Endothelial cell of umbilical vein (primary cell): ENCODE data around the gene AXIN2. TPM values are rescaled to one million over a fixed set of nuclear protein-coding genes. Genes with fewer than 3 reads are reported as not detected.

ENCODE experiments used
- BruUV-seq: library from RNA; stranded (reverse); fragments of 400-500 nt; replicated peaks from 2 replicates; lab custom pipeline; 2021; lab: Mats Ljungman, UMichigan
- CTCF ChIA-PET: fragments of 300-600, 350-600 bp; sonication (Branson Sonifier 250); formaldehyde crosslinking; loops from one replicate; lab custom pipeline; 2021; ENCODE audit warnings: antibody characterized with exemption, inconsistent platforms; lab: Charles Lee
- POLR2A ChIA-PET: fragments of 300-600, 350-600 bp; sonication (Branson Sonifier 250); formaldehyde crosslinking; loops from one replicate; lab custom pipeline; 2021; ENCODE audit warnings: antibody characterized with exemption, inconsistent platforms; lab: Charles Lee
- DNase-seq: peaks from one replicate; pipeline ENCODE4 v3.0.0-alpha.2; 2011; ENCODE audit warnings: low read depth, low spot score
- FAIRE-seq: peaks from 2 replicates; lab custom pipeline; 2011; peaks lifted over from hg19 to GRCh38; lab: Jason Lieb, UNC
- H2AFZ ChIP-seq: 2 replicates; pipeline ENCODE4 v1.6.0; 2012; ENCODE audit warnings: low read depth, low read length, control low read depth, inconsistent platforms
- H3K27ac ChIP-seq: 2 replicates; pipeline ENCODE4 v1.5.1; 2011; ENCODE audit warnings: low read depth, mild to moderate bottlenecking, control low read depth, low read length, moderate library complexity; ENCODE audit not compliant: insufficient read depth
- H3K27me3 ChIP-seq, 2 experiments: 2 replicates each; pipeline versions ENCODE4 v1.6.0 to v1.6.1; 2011; ENCODE audit warnings: low read length in 2 of 2, mixed read lengths in 1 of 2; ENCODE audit not compliant: control insufficient read depth in 2 of 2, insufficient read depth in 2 of 2
- H3K36me3 ChIP-seq, 2 experiments: 2 replicates in 1 of 2; 3 replicates in 1 of 2; pipeline ENCODE4 v1.5.1; 2011; ENCODE audit warnings: low read length in 2 of 2, mild to moderate bottlenecking in 1 of 2, moderate library complexity in 1 of 2; ENCODE audit not compliant: control insufficient read depth in 2 of 2, insufficient read depth in 2 of 2; ENCODE audit errors: extremely low read depth in 1 of 2
- H3K4me1 ChIP-seq: 3 replicates; pipeline ENCODE4 v1.5.1; 2011; ENCODE audit warnings: mild to moderate bottlenecking, low read length; ENCODE audit not compliant: control insufficient read depth, insufficient read depth; ENCODE audit errors: extremely low read depth
- H3K4me2 ChIP-seq: 2 replicates; pipeline ENCODE4 v1.6.1; 2011; ENCODE audit warnings: low read length, control low read depth, mixed read lengths; ENCODE audit not compliant: insufficient read depth
- H3K4me3 ChIP-seq, 3 experiments: fragments of 200-600 bp in 1 of 3; sonication (generic), shearing (Covaris generic) in 1 of 3; replicated peaks in 1 of 3; 2 replicates each; pipeline ENCODE4 v1.5.1; 2011 to 2016; ENCODE audit warnings: control low read depth in 3 of 3, low read length in 3 of 3, mild to moderate bottlenecking in 2 of 3, inconsistent platforms in 1 of 3, low read depth in 1 of 3, moderate library complexity in 1 of 3; ENCODE audit not compliant: insufficient read depth in 1 of 3
- H3K79me2 ChIP-seq: 2 replicates; pipeline ENCODE4 v1.6.0; 2012; ENCODE audit warnings: low read length, inconsistent platforms; ENCODE audit not compliant: control insufficient read depth, insufficient read depth
- H3K9ac ChIP-seq: replicated peaks from 2 replicates; pipeline ENCODE3; 2011; ENCODE audit warnings: low read length, control low read depth; ENCODE audit not compliant: insufficient read depth; ENCODE audit errors: extremely low read depth
- H3K9me1 ChIP-seq: replicated peaks from 3 replicates; pipeline ENCODE4 v1.6.0; 2011; ENCODE audit warnings: mild to moderate bottlenecking, low read length; ENCODE audit not compliant: control insufficient read depth, insufficient read depth; ENCODE audit errors: extremely low read depth
- H3K9me3 ChIP-seq: replicated peaks from 2 replicates; pipeline ENCODE4 v1.5.1; 2012; ENCODE audit warnings: low read length, inconsistent platforms; ENCODE audit not compliant: control insufficient read depth, insufficient read depth
- H4K20me1 ChIP-seq: replicated peaks from 2 replicates; pipeline ENCODE3; 2011; ENCODE audit warnings: mild to moderate bottlenecking, low read length; ENCODE audit not compliant: control insufficient read depth, insufficient read depth; ENCODE audit errors: extremely low read depth
- CTCF ChIP-seq, 2 donors: IDR thresholded peaks; 1 replicate in 1 of 2; 2 replicates in 1 of 2; pipeline ENCODE4 v1.5.1; 2011; ENCODE audit warnings: low read length in 2 of 2, mild to moderate bottlenecking in 2 of 2, moderate library complexity in 2 of 2, control low read depth in 1 of 2, inconsistent platforms in 1 of 2, low read depth in 1 of 2; ENCODE audit not compliant: insufficient read depth in 1 of 2; ENCODE audit errors: extremely low read depth in 1 of 2
- EZH2 ChIP-seq: IDR thresholded peaks from 2 replicates; pipeline ENCODE4 v1.6.1; 2012; ENCODE audit warnings: borderline replicate concordance, low read depth, mild to moderate bottlenecking, moderate library complexity, low read length, inconsistent platforms; ENCODE audit not compliant: severe bottlenecking
- FOS ChIP-seq: IDR thresholded peaks from 2 replicates; pipeline ENCODE4 v1.6.1; 2011; ENCODE audit warnings: mild to moderate bottlenecking, low read length, moderate library complexity, borderline replicate concordance; ENCODE audit not compliant: insufficient read depth
- GATA2 ChIP-seq: IDR thresholded peaks from 2 replicates; pipeline ENCODE4 v1.7.0; 2011; ENCODE audit warnings: low read depth, mild to moderate bottlenecking, moderate library complexity, mixed read lengths, low read length; ENCODE audit not compliant: insufficient read length, insufficient read depth
- MAX ChIP-seq: IDR thresholded peaks from 2 replicates; pipeline ENCODE4 v1.6.1; 2011; ENCODE audit not compliant: insufficient read depth, insufficient read length
- MYC ChIP-seq: IDR thresholded peaks from one replicate; pipeline ENCODE4 v1.6.1; 2011; ENCODE audit warnings: mild to moderate bottlenecking, low read depth, low read length
- dilution Hi-C: fragments of 300-500 bp; cut with MboI; formaldehyde crosslinking; loops from one replicate; pipeline ENCODE4 v1.15.0; 2019; ENCODE audit warnings: low sequenced_read_pairs; ENCODE audit not compliant: extremely low pct_ligation_motif_present
- intact Hi-C: fragments of 100-400 bp; cut with micrococcal nuclease; formaldehyde crosslinking; loops from one replicate; pipeline ENCODE4 v1.10.0; 2022
- polyA plus RNA-seq, 4 experiments: library from polyadenylated mRNA; depleted of rRNA in 3 of 4; stranded (reverse) in 3 of 4; unstranded in 1 of 4; fragments of >200 nt; gene quantifications; 2 replicates each; pipeline versions ENCODE4 v1.2.1 to v1.2.3, GENCODE V29; 2011 to 2012; ENCODE audit warnings: missing spikeins in 1 of 4
- total RNA-seq: library from RNA; stranded (reverse); gene quantifications from 2 replicates; pipeline ENCODE4 v1.2.3, GENCODE V29; 2021

The AXIN2 gene
- total and polyA plus RNA-seq, 2 donors (not counting 3 experiments of a cell fraction or from before 2014, with no cell fraction given): 1.3 to 3.0 TPM

GRCh38 chr17:65536573-65537342, 24.7 kb downstream of the AXIN2 start:
- H3K9me1 ChIP-seq: no peaks in the 10 kb centered on the region
- DNase-seq (no peak), FAIRE-seq (no peak)
- BruUV-seq: no TSS peak
- H3K27me3 ChIP-seq: no peaks in the 10 kb centered on the region
- ChIA-PET POLR2A (no interaction called here), CTCF (interaction anchor here (1.2 kb wide), 1 partner anchor 259 kb away, joined by 3 read pairs; no protein-coding TSS in a partner anchor)
- H3K9me3 ChIP-seq: no peaks in the 10 kb centered on the region
- H2AFZ ChIP-seq: no peak overlapping the region
- dilution Hi-C loops: no loop called here
- no peaks in the 10 kb centered on the region for H3K79me2 ChIP-seq
- H3K4me2 ChIP-seq: no peak overlapping the region
- H3K27ac ChIP-seq: no peak overlapping the region
- no peaks in the 10 kb centered on the region for H4K20me1 ChIP-seq
- no peaks in the 10 kb centered on the region for H3K4me1 ChIP-seq
- H3K36me3 ChIP-seq: peaks cover 0 to 4% of the 10 kb centered on the region in 2 experiments
- intact Hi-C loops: no loop called here
- H3K4me3 ChIP-seq: no peak overlapping the region
- TF ChIP-seq FOS (no peak), GATA2 (no peak), EZH2 (no peak), CTCF (IDR thresholded peaks at IDR 0.05; ENCODE audit: extremely low read depth in 1 of 2, insufficient read depth in 1 of 2, low read depth in 1 of 2, low read length in 2 of 2) (no peak), MAX (no peak), MYC (no peak)
- H3K9ac ChIP-seq: no peak overlapping the region
